AG04449 (cell line): ENCODE data around the gene MRAS.

ENCODE experiments used
- CTCF ChIA-PET: fragments of 350-600 bp; formaldehyde crosslinking; extraction: SDS; loops from one replicate; lab custom pipeline; 2021; ENCODE audit warnings: antibody characterized with exemption; lab: Yijun Ruan, JAX
- POLR2A ChIA-PET: fragments of 400-600, 350-600 bp; formaldehyde crosslinking; extraction: SDS; loops from one replicate; lab custom pipeline; 2020; ENCODE audit warnings: antibody characterized with exemption, inconsistent platforms; lab: Yijun Ruan, JAX
- DNase-seq: peaks from one replicate; pipeline ENCODE4 v3.0.0-alpha.2; 2010; ENCODE audit warnings: low read depth, low spot score
- H3K4me3 ChIP-seq: 2 replicates; pipeline ENCODE4 v1.5.1; 2011; ENCODE audit warnings: low read depth, mild to moderate bottlenecking, control low read depth, low read length
- TF ChIP-seq, protein P1 (sequence below): IDR thresholded peaks from one replicate; pipeline ENCODE4 v1.5.1; 2011; ENCODE audit warnings: mild to moderate bottlenecking, moderate library complexity, low read length, control low read depth, inconsistent platforms; ENCODE audit not compliant: insufficient read depth; ENCODE audit errors: missing control alignments

Gene MRAS

DNA sequence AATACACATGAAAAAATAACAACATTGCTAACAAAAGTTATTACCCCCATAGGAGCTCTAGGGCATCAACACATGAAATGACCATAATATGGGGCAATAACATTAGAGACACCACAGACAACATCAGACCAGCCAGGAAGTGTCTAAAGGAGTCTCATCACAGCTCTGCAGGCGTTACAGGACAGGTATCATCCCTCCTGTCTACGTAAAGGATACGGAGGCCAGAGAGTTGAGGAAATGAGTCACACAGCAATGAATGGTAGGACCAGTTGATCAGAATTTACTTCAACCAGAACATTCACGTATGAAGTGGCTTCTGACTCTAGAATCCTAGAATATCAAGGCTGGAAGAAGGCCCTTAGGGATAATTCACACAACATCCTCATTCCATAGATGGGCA, 20.5 kb upstream of the MRAS start:
- H3K4me3 ChIP-seq = no peak overlapping the region
- ChIA-PET POLR2A (no interaction called here), CTCF (interaction anchor here (0.9 to 2.4 kb wide), 7 partner anchors 13 to 261 kb away, joined by 3 to 13 read pairs (median 4); partner anchors contain the start of gene MRAS)
- TF ChIP-seq, protein P1, sequence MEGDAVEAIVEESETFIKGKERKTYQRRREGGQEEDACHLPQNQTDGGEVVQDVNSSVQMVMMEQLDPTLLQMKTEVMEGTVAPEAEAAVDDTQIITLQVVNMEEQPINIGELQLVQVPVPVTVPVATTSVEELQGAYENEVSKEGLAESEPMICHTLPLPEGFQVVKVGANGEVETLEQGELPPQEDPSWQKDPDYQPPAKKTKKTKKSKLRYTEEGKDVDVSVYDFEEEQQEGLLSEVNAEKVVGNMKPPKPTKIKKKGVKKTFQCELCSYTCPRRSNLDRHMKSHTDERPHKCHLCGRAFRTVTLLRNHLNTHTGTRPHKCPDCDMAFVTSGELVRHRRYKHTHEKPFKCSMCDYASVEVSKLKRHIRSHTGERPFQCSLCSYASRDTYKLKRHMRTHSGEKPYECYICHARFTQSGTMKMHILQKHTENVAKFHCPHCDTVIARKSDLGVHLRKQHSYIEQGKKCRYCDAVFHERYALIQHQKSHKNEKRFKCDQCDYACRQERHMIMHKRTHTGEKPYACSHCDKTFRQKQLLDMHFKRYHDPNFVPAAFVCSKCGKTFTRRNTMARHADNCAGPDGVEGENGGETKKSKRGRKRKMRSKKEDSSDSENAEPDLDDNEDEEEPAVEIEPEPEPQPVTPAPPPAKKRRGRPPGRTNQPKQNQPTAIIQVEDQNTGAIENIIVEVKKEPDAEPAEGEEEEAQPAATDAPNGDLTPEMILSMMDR = no peak
- no peak for DNase-seq

GRCh38 chr3:138328341-138328740, 20.0 kb upstream of the MRAS start:
- POLR2A ChIA-PET = no interaction called here
- H3K4me3 ChIP-seq = no peak overlapping the region
- TF ChIP-seq, protein P1 = peak; percentile 21
- CTCF ChIA-PET = interaction anchor here (0.7 to 3.9 kb wide), 13 partner anchors 8 to 595 kb away, joined by 3 to 18 read pairs (median 4); no protein-coding TSS in a partner anchor
- DNase-seq = no peak

DNA sequence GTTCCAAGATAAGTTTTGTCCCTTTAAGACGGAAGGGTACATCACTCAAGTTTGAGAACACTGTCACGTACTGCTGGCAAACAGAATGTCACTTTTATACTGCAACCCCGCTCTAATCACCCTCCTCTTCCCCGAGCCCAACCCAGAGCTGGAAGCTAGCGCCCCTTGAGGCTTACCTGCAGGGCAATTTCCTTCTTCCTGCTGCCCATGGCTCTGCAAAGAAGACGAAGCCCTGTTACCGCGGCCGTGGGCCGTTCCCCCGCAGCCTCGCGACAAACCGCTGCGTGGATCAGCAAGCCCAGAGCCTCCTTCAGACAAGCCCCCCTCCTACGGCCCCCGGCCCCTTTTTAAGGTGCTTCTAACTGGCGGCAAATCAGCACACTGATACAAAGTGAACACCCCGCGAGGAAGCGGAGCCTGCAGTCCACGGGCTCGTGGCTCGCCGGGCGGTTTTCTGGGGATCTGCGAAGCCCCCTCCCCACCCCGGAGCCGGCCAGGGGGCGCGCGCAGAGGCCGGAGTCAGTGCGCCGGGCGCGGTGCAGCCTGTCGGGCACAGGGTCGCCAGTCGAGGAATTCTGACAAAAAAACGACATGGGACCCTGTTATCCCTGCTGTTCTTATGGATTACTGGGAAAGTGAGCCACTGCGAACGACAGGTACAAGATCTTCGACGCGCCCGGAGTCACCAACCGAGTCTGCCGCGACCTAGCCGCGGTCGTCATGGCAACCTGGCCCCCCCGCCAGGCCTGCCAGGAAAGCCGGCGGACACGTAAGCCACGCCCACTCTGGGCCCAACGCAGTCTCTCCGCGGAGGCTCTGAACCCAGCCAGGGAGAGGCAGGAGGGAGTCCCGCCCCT, 19.0 kb upstream of the MRAS start, which contains the start of gene NME9:
Gene NME9, minus strand, starts transcription at position 725 of the 857 bp plus-strand sequence. Its CDS starts 516 bp downstream, at position 209.
- no peak for DNase-seq
- ChIA-PET POLR2A (no interaction called here), CTCF (interaction anchor here (0.7 to 4.3 kb wide), 17 partner anchors 9 to 594 kb away, joined by 3 to 45 read pairs (median 4); no protein-coding TSS in a partner anchor)
- H3K4me3 ChIP-seq = peak within 1 kb of the TSS; percentile 62
- TF ChIP-seq, protein P1 = peak; percentile 74

DNA sequence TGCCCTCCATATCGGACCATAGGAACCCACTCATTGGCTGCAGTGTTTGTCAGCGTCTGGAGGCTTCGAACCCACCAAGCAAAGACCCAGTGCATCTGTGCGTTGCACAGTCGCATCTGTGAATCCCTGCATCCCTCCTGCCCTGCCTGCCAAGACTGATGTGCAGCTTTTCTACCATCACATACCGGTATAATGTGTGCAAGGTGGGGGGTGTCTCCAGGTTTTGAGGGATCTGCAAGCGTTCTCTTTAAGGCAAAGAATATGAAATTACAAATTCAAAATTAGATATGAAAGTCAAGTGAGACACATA, 18.4 kb upstream of the MRAS start:
- ChIA-PET POLR2A (no interaction called here), CTCF (interaction anchor here (1.0 to 4.3 kb wide), 16 partner anchors 10 to 593 kb away, joined by 3 to 45 read pairs (median 11); partner anchors contain the start of gene MRAS)
- no peak for DNase-seq
- H3K4me3 ChIP-seq = peak overlapping the region; percentile 62
- TF ChIP-seq, protein P1 = no peak

DNA sequence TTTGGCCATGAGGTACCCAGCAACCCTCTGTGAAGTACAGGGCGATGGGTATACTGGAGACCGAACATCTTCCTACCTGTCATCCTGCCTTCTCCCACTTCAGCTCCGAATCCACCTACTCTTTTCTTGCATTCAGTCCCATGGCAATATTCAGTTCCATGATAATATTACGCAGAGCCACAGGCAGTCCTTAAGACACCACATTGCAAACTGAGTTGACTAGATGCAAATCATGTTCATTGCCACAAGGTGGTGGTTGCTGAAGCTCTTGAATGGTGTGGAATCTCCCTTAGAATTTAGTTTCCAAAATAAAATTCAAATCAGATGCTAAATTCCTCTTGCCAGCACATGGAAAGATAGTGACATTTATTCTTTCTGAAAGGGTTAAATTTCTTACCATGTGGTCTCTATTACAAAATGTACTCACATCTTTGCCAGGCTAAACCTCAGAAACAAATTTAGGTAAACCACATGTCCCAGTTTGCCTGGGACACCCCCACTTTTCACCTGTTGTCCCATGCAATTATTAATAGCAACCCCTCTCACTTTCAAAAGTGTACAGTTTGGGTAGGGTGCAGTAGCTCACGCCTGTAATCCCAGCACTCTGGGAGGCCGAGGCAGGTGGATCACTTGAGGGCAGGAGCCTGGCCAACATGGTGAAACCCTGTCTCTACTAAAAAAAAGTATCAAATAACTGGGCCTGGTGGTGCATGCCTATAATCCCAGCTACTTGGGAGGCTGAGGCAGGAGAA, 17.1 kb upstream of the MRAS start:
- no peak overlapping the region for H3K4me3 ChIP-seq
- ChIA-PET CTCF (interaction anchor here (0.9 to 4.3 kb wide), 22 partner anchors 9 to 592 kb away, joined by 3 to 45 read pairs (median 4); partner anchors contain the start of gene MRAS), POLR2A (no interaction called here)
- DNase-seq = no peak
- TF ChIP-seq, protein P1 = peak; percentile 37
